GM18868 (cell line): ENCODE results near the gene NSUN2.
"Not testable (repeated sequence)": the region's sequence is repeated elsewhere in the genome, so short reads cannot be mapped to it uniquely, and the experiment has no call there.

ENCODE experiments used
- ATAC-seq: cut with Tn5 transposase; IDR thresholded peaks from one replicate; pipeline ENCODE4 v1.9.1; 2021; ENCODE audit warnings: mild to moderate bottlenecking, moderate library complexity; ENCODE audit not compliant: unreplicated experiment

The NSUN2 gene

GRCh38 chr5:6584727-6585126 is 48.1 kb downstream of the NSUN2 start:
- ATAC-seq: no peak

- no peak for ATAC-seq
These were observed 48.7 kb downstream of the NSUN2 start for GRCh38 chr5:6584101-6584645.

- ATAC-seq: no peak
These were observed 49.6 kb downstream of the NSUN2 start for GRCh38 chr5:6583049-6583880.

GRCh38 chr5:6582507-6583048 is 50.3 kb downstream of the NSUN2 start:
- no peak for ATAC-seq

GRCh38 chr5:6581559-6582426 is 51.1 kb downstream of the NSUN2 start:
- no peak for ATAC-seq

GRCh38 chr5:6581090-6581489 is 51.8 kb downstream of the NSUN2 start:
- ATAC-seq: no peak

GRCh38 chr5:6579535-6579934 is 53.3 kb downstream of the NSUN2 start:
- ATAC-seq: no peak

GRCh38 chr5:6578676-6579343 is 54.0 kb downstream of the NSUN2 start:
- no peak for ATAC-seq

- ATAC-seq: peak; percentile 47
These were observed 55.9 kb downstream of the NSUN2 start for GRCh38 chr5:6576861-6577501.

- ATAC-seq: no peak
These were observed 58.2 kb downstream of the NSUN2 start for GRCh38 chr5:6574537-6575245.

- no peak for ATAC-seq
These were observed 58.7 kb downstream of the NSUN2 start for GRCh38 chr5:6574111-6574510.

- ATAC-seq: no peak
These were observed 59.2 kb downstream of the NSUN2 start for GRCh38 chr5:6573651-6574101.

GRCh38 chr5:6572825-6573380 is 59.9 kb downstream of the NSUN2 start:
- no peak for ATAC-seq

GRCh38 chr5:6572086-6572824 is 60.6 kb downstream of the NSUN2 start:
- no peak for ATAC-seq

- ATAC-seq: not testable (repeated sequence)
These were observed 61.2 kb downstream of the NSUN2 start for GRCh38 chr5:6571607-6572006.

- no peak for ATAC-seq
These were observed 62.3 kb downstream of the NSUN2 start for GRCh38 chr5:6570530-6570929.

- ATAC-seq: no peak
These were observed 64.0 kb downstream of the NSUN2 start for GRCh38 chr5:6568889-6569288.

- no peak for ATAC-seq
These were observed 64.5 kb downstream of the NSUN2 start for GRCh38 chr5:6568383-6568782.

GRCh38 chr5:6567835-6568234 is 65.0 kb downstream of the NSUN2 start:
- no peak for ATAC-seq
